Neural crest cell (in vitro differentiated cells): ENCODE data around the gene TROAP. TPM values are rescaled to one million over a fixed set of nuclear protein-coding genes. Genes with fewer than 3 reads are reported as not detected.
A peak's percentile ranks its signal among the peaks of the same experiment; 100 is the strongest.

ENCODE experiments used
- DNase-seq: peaks from one replicate; pipeline ENCODE4 v3.0.0; 2021; ENCODE audit warnings: low read depth, mixed read lengths, low spot score
- H3K27ac Mint-ChIP-seq: one replicate; pipeline ENCODE4 v1.8.0; 2021; ENCODE audit warnings: mild to moderate bottlenecking, mixed read lengths; ENCODE audit not compliant: unreplicated experiment
- H3K27me3 Mint-ChIP-seq: 2 replicates; pipeline ENCODE4 v1.8.0; 2021; ENCODE audit warnings: low read depth, mild to moderate bottlenecking, mixed read lengths
- H3K36me3 Mint-ChIP-seq: 2 replicates; pipeline ENCODE4 v1.8.0; 2021; ENCODE audit warnings: low read depth, mild to moderate bottlenecking, mixed read lengths
- H3K4me1 Mint-ChIP-seq: 2 replicates; pipeline ENCODE4 v1.8.0; 2021; ENCODE audit warnings: mixed read lengths
- H3K4me3 Mint-ChIP-seq: one replicate; pipeline ENCODE4 v1.8.0; 2021; ENCODE audit warnings: mild to moderate bottlenecking, mixed read lengths
- H3K9me3 Mint-ChIP-seq: 2 replicates; pipeline ENCODE4 v1.8.0; 2021; ENCODE audit warnings: mixed read lengths
- total RNA-seq: library from RNA; stranded (reverse); gene quantifications from 2 replicates; pipeline ENCODE4 v1.2.1, GENCODE V29; 2021
- TF ChIP-seq, protein P1 (sequence below): fragments of 200-600 bp; sonication (generic); conservative IDR thresholded peaks from 2 replicates; pipeline ENCODE4 v1.5.0; 2021; ENCODE audit warnings: antibody characterized with exemption, mild to moderate bottlenecking

Gene TROAP
- total RNA-seq, 1 donor from 2014 or later: 91.2 TPM

GRCh38 chr12:49328816-49329215 is 5.8 kb downstream of the TROAP start:
- Mint-ChIP-seq H3K4me1 (peaks cover 16% of the 10 kb centered on the region), H3K4me3 (no peak overlapping the region), H3K9me3 (no peaks in the 10 kb centered on the region), H3K36me3 (peaks cover 3% of the 10 kb centered on the region), H3K27ac (no peak overlapping the region), H3K27me3 (peaks cover 5% of the 10 kb centered on the region)
- no peak for DNase-seq
- TF ChIP-seq, protein P1, sequence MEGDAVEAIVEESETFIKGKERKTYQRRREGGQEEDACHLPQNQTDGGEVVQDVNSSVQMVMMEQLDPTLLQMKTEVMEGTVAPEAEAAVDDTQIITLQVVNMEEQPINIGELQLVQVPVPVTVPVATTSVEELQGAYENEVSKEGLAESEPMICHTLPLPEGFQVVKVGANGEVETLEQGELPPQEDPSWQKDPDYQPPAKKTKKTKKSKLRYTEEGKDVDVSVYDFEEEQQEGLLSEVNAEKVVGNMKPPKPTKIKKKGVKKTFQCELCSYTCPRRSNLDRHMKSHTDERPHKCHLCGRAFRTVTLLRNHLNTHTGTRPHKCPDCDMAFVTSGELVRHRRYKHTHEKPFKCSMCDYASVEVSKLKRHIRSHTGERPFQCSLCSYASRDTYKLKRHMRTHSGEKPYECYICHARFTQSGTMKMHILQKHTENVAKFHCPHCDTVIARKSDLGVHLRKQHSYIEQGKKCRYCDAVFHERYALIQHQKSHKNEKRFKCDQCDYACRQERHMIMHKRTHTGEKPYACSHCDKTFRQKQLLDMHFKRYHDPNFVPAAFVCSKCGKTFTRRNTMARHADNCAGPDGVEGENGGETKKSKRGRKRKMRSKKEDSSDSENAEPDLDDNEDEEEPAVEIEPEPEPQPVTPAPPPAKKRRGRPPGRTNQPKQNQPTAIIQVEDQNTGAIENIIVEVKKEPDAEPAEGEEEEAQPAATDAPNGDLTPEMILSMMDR: no peak

GRCh38 chr12:49330032-49330619 is 7.1 kb downstream of the TROAP start:
- H3K27me3 Mint-ChIP-seq: peaks cover 14% of the 10 kb centered on the region
- TF ChIP-seq, protein P1: no peak
- H3K27ac Mint-ChIP-seq: no peak overlapping the region
- peak overlapping the region; percentile 15 for H3K4me3 Mint-ChIP-seq
- no peaks in the 10 kb centered on the region for H3K9me3 Mint-ChIP-seq
- H3K4me1 Mint-ChIP-seq: peaks cover 11% of the 10 kb centered on the region
- peaks cover 3% of the 10 kb centered on the region for H3K36me3 Mint-ChIP-seq
- no peak for DNase-seq

DNA sequence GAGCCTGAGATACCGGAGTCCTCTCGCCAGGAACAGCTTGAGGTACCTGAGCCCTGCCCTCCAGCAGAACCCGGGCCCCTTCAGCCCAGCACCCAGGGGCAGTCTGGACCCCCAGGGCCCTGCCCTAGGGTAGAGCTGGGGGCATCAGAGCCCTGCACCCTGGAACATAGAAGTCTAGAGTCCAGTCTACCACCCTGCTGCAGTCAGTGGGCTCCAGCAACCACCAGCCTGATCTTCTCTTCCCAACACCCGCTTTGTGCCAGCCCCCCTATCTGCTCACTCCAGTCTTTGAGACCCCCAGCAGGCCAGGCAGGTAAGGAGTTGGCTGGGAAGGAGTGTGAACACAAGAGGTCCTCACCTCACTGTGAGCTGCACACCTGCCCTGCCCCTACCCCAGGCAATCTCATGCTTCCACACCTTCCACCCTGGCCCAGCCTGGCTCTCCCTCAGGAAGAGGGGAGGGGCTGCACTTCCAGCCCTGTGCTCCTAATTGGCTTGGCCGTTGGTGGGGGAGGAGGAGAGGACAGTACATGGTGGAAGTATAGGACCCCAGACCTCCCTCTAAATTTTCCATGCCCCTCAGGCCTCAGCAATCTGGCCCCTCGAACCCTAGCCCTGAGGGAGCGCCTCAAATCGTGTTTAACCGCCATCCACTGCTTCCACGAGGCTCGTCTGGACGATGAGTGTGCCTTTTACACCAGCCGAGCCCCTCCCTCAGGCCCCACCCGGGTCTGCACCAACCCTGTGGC is 7.8 kb downstream of the TROAP start:
- Mint-ChIP-seq H3K36me3 (peaks cover 3% of the 10 kb centered on the region), H3K27me3 (peaks cover 21% of the 10 kb centered on the region), H3K4me3 (no peak overlapping the region), H3K27ac (no peak overlapping the region), H3K9me3 (no peaks in the 10 kb centered on the region), H3K4me1 (peaks cover 11% of the 10 kb centered on the region)
- no peak for DNase-seq
- TF ChIP-seq, protein P1: no peak

DNA sequence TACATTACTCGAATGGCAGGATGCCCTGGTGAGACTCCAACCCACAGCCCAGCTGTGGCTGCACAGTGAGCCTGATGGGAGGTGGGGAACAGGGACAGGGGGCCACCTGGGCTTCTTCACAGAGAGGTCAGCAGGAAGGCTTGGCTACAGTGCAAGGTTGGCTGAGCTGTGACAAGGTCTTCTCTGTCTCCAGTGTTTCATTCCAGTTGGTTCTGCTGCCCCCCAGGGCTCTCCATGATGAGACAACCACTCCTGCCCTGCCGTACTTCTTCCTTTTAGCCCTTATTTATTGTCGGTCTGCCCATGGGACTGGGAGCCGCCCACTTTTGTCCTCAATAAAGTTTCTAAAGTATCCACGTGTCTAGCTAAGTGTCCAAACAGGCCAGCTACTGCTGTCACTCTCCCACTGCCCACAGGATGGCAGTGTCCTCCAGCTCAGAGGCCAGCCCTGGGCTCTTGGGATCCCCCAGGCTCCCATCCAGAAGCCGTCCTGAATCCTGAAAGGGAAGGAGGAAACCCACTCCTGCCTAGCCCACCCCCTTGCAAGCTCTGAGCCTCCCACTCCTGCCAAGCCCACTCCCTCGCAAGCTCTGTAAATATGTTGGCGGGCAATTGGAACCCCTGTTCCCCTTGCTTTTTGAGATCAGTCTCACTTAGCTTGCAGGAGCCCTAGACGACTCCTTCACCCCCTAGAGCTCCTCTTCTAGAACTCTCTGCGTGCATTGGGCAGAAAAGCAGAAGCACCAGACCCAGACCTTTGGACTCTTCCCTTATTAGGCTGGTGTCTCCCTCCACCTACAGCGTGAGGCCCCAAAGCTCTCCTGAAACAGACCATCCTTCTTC is 8.5 kb downstream of the TROAP start:
- TF ChIP-seq, protein P1: peak; percentile 76
- peaks cover 11% of the 10 kb centered on the region for H3K4me1 Mint-ChIP-seq
- peaks cover 24% of the 10 kb centered on the region for H3K27me3 Mint-ChIP-seq
- H3K36me3 Mint-ChIP-seq: peaks cover 3% of the 10 kb centered on the region
- peak; percentile 57 for DNase-seq
- no peak overlapping the region for H3K27ac Mint-ChIP-seq
- peak overlapping the region; percentile 11 for H3K4me3 Mint-ChIP-seq
- H3K9me3 Mint-ChIP-seq: no peaks in the 10 kb centered on the region

DNA sequence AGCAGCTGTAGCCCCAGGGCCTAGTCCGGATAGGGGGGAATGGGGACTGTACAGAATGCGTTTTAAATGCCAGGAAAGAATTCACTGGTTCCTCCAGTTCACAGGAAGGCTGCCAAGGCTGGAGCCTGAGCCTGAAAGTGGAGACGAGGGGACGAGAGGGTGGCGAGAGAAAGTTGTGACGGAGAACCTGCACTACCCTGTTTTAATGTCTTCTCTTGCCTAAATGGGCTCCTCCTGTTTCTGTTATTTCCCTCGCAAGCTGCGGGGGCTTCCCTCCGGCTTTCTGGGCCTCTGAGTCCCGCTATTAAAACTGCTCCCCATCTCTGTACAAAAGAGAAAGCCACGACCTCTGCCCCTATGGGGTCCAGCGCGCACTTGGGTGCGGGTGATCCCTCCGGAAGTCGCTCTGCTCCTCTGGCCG is 9.4 kb downstream of the TROAP start:
- H3K4me1 Mint-ChIP-seq: peaks cover 15% of the 10 kb centered on the region
- H3K4me3 Mint-ChIP-seq: peak overlapping the region; percentile 11
- peaks cover 3% of the 10 kb centered on the region for H3K36me3 Mint-ChIP-seq
- H3K27me3 Mint-ChIP-seq: peaks cover 33% of the 10 kb centered on the region
- no peaks in the 10 kb centered on the region for H3K9me3 Mint-ChIP-seq
- no peak for DNase-seq
- TF ChIP-seq, protein P1: no peak
- H3K27ac Mint-ChIP-seq: no peak overlapping the region
